Measurements from ENCODE around the gene ANP32E. TPM values are rescaled to one million over a fixed set of nuclear protein-coding genes. Genes with fewer than 3 reads are reported as not detected.
"Not testable (repeated sequence)": the region's sequence is repeated elsewhere in the genome, so short reads cannot be mapped to it uniquely, and the experiment has no call there.

ANP32E gene
- total and polyA plus RNA-seq, 9 donors, result 15.9 to 57.5 (median 47.5) TPM

- Histone ChIP-seq H3K36me3 (ENCODE audit: control insufficient read depth, insufficient read depth, low read length) (no peaks in the 10 kb centered on the region), H3K4me1 (ENCODE audit: control insufficient read depth, insufficient read depth, low read length) (no peaks in the 10 kb centered on the region), H3K4me3 (ENCODE audit: low read length) (no peak overlapping the region), H3K27ac (ENCODE audit: low read length) (no peak overlapping the region), H3K9me3 (replicated peaks; ENCODE audit: control insufficient read depth, low read depth, low read length) (peaks cover 4% of the 10 kb centered on the region), H3K27me3 (ENCODE audit: control insufficient read depth, insufficient read depth, low read length) (peaks cover 3% of the 10 kb centered on the region)
- DNase-seq, result no peak
- 94% methylated on average over 2 of the region's 4 CpGs for WGBS (ENCODE audit: insufficient coverage)
Observed at GRCh38 chr1:150194381-150195031, 41.4 kb downstream of the ANP32E start.

- Histone ChIP-seq H3K36me3 (ENCODE audit: control insufficient read depth, insufficient read depth, low read length) (no peaks in the 10 kb centered on the region), H3K27ac (ENCODE audit: low read length) (peak overlapping the region; percentile 62), H3K27me3 (ENCODE audit: control insufficient read depth, insufficient read depth, low read length) (no peaks in the 10 kb centered on the region), H3K4me1 (ENCODE audit: control insufficient read depth, insufficient read depth, low read length) (no peaks in the 10 kb centered on the region), H3K9me3 (replicated peaks; ENCODE audit: control insufficient read depth, low read depth, low read length) (peaks cover 4% of the 10 kb centered on the region), H3K4me3 (ENCODE audit: low read length) (no peak overlapping the region)
- peak; percentile 24 for DNase-seq
- no CpG with 5 or more reads among the region's 2 CpGs for WGBS (ENCODE audit: insufficient coverage)
Observed at GRCh38 chr1:150192012-150192411, 43.9 kb downstream of the ANP32E start.

- Histone ChIP-seq H3K4me1 (ENCODE audit: control insufficient read depth, insufficient read depth, low read length) (no peaks in the 10 kb centered on the region), H3K27me3 (ENCODE audit: control insufficient read depth, insufficient read depth, low read length) (no peaks in the 10 kb centered on the region), H3K4me3 (ENCODE audit: low read length) (no peak overlapping the region), H3K36me3 (ENCODE audit: control insufficient read depth, insufficient read depth, low read length) (no peaks in the 10 kb centered on the region), H3K9me3 (replicated peaks; ENCODE audit: control insufficient read depth, low read depth, low read length) (peaks cover 4% of the 10 kb centered on the region), H3K27ac (ENCODE audit: low read length) (no peak overlapping the region)
- WGBS (ENCODE audit: insufficient coverage), result 41% methylated on average over 2 of the region's 3 CpGs
- DNase-seq, result no peak
Observed at GRCh38 chr1:150187560-150187931, 48.4 kb downstream of the ANP32E start.

GRCh38 chr1:150186789-150187559 lies 48.9 kb downstream of the ANP32E start:
- Histone ChIP-seq H3K36me3 (ENCODE audit: control insufficient read depth, insufficient read depth, low read length) (no peaks in the 10 kb centered on the region), H3K9me3 (replicated peaks; ENCODE audit: control insufficient read depth, low read depth, low read length) (peaks cover 4% of the 10 kb centered on the region), H3K27ac (ENCODE audit: low read length) (peak overlapping the region; percentile 29), H3K4me1 (ENCODE audit: control insufficient read depth, insufficient read depth, low read length) (no peaks in the 10 kb centered on the region), H3K27me3 (ENCODE audit: control insufficient read depth, insufficient read depth, low read length) (no peaks in the 10 kb centered on the region), H3K4me3 (ENCODE audit: low read length) (no peak overlapping the region)
- 85% methylated on average over 2 of the region's 10 CpGs for WGBS (ENCODE audit: insufficient coverage)
- DNase-seq, result peak; percentile 77

- H3K4me1 ChIP-seq (ENCODE audit: control insufficient read depth, insufficient read depth, low read length); DNase-seq; H3K4me3 ChIP-seq (ENCODE audit: low read length); H3K27me3 ChIP-seq (ENCODE audit: control insufficient read depth, insufficient read depth, low read length); H3K36me3 ChIP-seq (ENCODE audit: control insufficient read depth, insufficient read depth, low read length); H3K9me3 ChIP-seq (replicated peaks; ENCODE audit: control insufficient read depth, low read depth, low read length): not testable (repeated sequence)
- WGBS (ENCODE audit: insufficient coverage), result 81% methylated on average over 4 of the region's 7 CpGs
- H3K27ac ChIP-seq (ENCODE audit: low read length), result peak overlapping the region; percentile 29
Observed at GRCh38 chr1:150186438-150186788, 49.5 kb downstream of the ANP32E start.

GRCh38 chr1:150185481-150185880 lies 50.4 kb downstream of the ANP32E start:
- no peak for DNase-seq
- Histone ChIP-seq H3K4me3 (ENCODE audit: low read length) (no peak overlapping the region), H3K27me3 (ENCODE audit: control insufficient read depth, insufficient read depth, low read length) (no peaks in the 10 kb centered on the region), H3K9me3 (replicated peaks; ENCODE audit: control insufficient read depth, low read depth, low read length) (no peaks in the 10 kb centered on the region), H3K27ac (ENCODE audit: low read length) (no peak overlapping the region), H3K4me1 (ENCODE audit: control insufficient read depth, insufficient read depth, low read length) (no peaks in the 10 kb centered on the region), H3K36me3 (ENCODE audit: control insufficient read depth, insufficient read depth, low read length) (no peaks in the 10 kb centered on the region)
- 100% methylated on average over 1 of the region's 7 CpGs for WGBS (ENCODE audit: insufficient coverage)

- H3K9me3 ChIP-seq (replicated peaks; ENCODE audit: control insufficient read depth, low read depth, low read length), result no peaks in the 10 kb centered on the region
- H3K4me3 ChIP-seq (ENCODE audit: low read length), result no peak overlapping the region
- no peaks in the 10 kb centered on the region for H3K27me3 ChIP-seq (ENCODE audit: control insufficient read depth, insufficient read depth, low read length)
- WGBS (ENCODE audit: insufficient coverage), result no CpG with 5 or more reads among the region's 3 CpGs
- H3K36me3 ChIP-seq (ENCODE audit: control insufficient read depth, insufficient read depth, low read length), result no peaks in the 10 kb centered on the region
- no peak for DNase-seq
- H3K4me1 ChIP-seq (ENCODE audit: control insufficient read depth, insufficient read depth, low read length), result no peaks in the 10 kb centered on the region
- H3K27ac ChIP-seq (ENCODE audit: low read length), result no peak overlapping the region
Observed at GRCh38 chr1:150183061-150183460, 52.9 kb downstream of the ANP32E start.

GRCh38 chr1:150182247-150182646 lies 53.7 kb downstream of the ANP32E start:
- Histone ChIP-seq H3K9me3 (replicated peaks; ENCODE audit: control insufficient read depth, low read depth, low read length) (no peaks in the 10 kb centered on the region), H3K4me3 (ENCODE audit: low read length) (no peak overlapping the region), H3K27ac (ENCODE audit: low read length) (no peak overlapping the region), H3K36me3 (ENCODE audit: control insufficient read depth, insufficient read depth, low read length) (no peaks in the 10 kb centered on the region), H3K4me1 (ENCODE audit: control insufficient read depth, insufficient read depth, low read length) (no peaks in the 10 kb centered on the region), H3K27me3 (ENCODE audit: control insufficient read depth, insufficient read depth, low read length) (no peaks in the 10 kb centered on the region)
- 80% methylated on average over 2 of the region's 11 CpGs for WGBS (ENCODE audit: insufficient coverage)
- no peak for DNase-seq

- WGBS (ENCODE audit: insufficient coverage), result 20% methylated on average over 2 of the region's 5 CpGs
- no peaks in the 10 kb centered on the region for H3K4me1 ChIP-seq (ENCODE audit: control insufficient read depth, insufficient read depth, low read length)
- no peaks in the 10 kb centered on the region for H3K9me3 ChIP-seq (replicated peaks; ENCODE audit: control insufficient read depth, low read depth, low read length)
- no peaks in the 10 kb centered on the region for H3K36me3 ChIP-seq (ENCODE audit: control insufficient read depth, insufficient read depth, low read length)
- DNase-seq, result no peak
- no peak overlapping the region for H3K27ac ChIP-seq (ENCODE audit: low read length)
- no peaks in the 10 kb centered on the region for H3K27me3 ChIP-seq (ENCODE audit: control insufficient read depth, insufficient read depth, low read length)
- no peak overlapping the region for H3K4me3 ChIP-seq (ENCODE audit: low read length)
Observed at GRCh38 chr1:150180474-150180873, 55.4 kb downstream of the ANP32E start.

- no peak overlapping the region for H3K27ac ChIP-seq (ENCODE audit: low read length)
- no peaks in the 10 kb centered on the region for H3K9me3 ChIP-seq (replicated peaks; ENCODE audit: control insufficient read depth, low read depth, low read length)
- H3K27me3 ChIP-seq (ENCODE audit: control insufficient read depth, insufficient read depth, low read length), result no peaks in the 10 kb centered on the region
- DNase-seq, result no peak
- H3K4me3 ChIP-seq (ENCODE audit: low read length), result no peak overlapping the region
- WGBS (ENCODE audit: insufficient coverage), result 78% methylated on average over 5 of the region's 7 CpGs
- no peaks in the 10 kb centered on the region for H3K36me3 ChIP-seq (ENCODE audit: control insufficient read depth, insufficient read depth, low read length)
- no peaks in the 10 kb centered on the region for H3K4me1 ChIP-seq (ENCODE audit: control insufficient read depth, insufficient read depth, low read length)
Observed at GRCh38 chr1:150179867-150180266, 56.0 kb downstream of the ANP32E start.

Data from muscle of leg (tissue), 11 donors.